ENCODE measurements around the gene PKNOX2.

Gene PKNOX2

DNA sequence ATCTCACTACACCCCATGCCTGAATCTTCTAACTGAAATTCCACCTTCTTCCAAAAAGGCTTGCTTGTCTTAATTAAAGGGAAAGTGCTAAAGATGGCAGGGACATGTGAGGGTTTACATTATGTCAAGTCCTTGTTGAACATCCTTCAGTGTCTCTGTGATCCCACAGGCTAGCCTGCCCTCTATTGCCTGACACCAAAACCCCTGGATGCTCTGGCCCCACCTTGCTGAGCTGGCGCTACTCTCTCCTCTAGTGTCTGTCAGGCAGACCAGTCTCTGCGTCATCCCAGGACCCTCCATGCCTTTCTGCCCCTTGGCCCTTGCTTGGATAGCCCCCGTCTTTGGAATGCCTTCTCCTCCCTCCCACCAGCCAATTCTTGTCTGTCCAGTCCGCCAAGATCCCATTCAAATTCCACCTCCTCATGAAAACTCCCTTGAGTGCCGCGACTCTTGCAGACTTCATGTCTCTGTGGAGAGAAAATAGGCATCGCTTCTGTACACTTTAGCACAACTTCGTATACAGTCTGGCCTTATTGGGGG is 69.3 kb downstream of the PKNOX2 start:
- no peak overlapping the region for H3K4me3 Mint-ChIP-seq
- H3K9me3 Mint-ChIP-seq, result no peaks in the 10 kb centered on the region
- no peaks in the 10 kb centered on the region for H3K36me3 Mint-ChIP-seq
- no peak for DNase-seq
- peaks cover 31% of the 10 kb centered on the region for H3K27me3 Mint-ChIP-seq
- CTCF ChIA-PET, result no interaction called here
- H3K27ac Mint-ChIP-seq, result no peak overlapping the region
- no peaks in the 10 kb centered on the region for H3K4me1 Mint-ChIP-seq

GRCh38 chr11:125235071-125235471 is 70.5 kb downstream of the PKNOX2 start:
- H3K27ac Mint-ChIP-seq, result no peak overlapping the region
- H3K9me3 Mint-ChIP-seq, result no peaks in the 10 kb centered on the region
- DNase-seq, result no peak
- CTCF ChIA-PET, result no interaction called here
- H3K36me3 Mint-ChIP-seq, result no peaks in the 10 kb centered on the region
- H3K4me3 Mint-ChIP-seq, result no peak overlapping the region
- no peaks in the 10 kb centered on the region for H3K4me1 Mint-ChIP-seq
- H3K27me3 Mint-ChIP-seq, result peaks cover 43% of the 10 kb centered on the region

DNA sequence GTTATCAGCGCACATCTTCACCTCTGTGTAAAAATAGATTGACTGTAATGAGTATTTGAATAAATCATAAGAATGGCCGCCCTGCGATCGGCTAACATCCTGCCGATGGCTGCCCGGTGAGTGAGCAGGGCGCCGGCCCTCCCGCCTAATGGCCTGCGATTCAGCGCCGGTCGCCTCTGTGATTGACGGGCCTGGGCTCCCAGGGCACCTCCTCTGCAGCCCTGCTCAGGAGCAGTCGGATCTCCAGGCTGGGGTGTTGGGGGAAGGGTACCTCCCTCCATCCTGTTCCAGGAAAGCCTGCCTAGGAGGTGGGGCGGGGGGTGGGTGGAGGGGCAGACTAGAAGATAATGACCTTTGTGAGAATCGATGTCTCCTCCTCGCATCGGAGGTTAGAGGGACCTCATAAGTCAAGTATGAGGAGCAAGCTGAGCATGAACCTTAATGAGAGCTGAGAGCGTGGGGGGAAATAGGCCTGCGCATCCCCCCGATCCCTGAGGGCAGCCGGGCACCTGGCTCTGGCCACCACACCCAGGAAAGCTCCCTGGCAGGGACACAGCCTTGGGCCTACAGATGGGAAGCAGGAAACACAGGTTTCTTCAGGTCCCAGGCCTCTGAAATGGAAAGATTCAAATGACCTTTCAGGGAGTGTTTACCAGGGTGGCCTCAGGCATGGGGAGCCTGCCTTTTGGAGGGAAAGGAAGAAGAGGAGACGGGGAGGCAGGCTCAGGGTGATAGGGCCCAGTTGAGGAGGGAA is 71.7 kb downstream of the PKNOX2 start:
- Mint-ChIP-seq H3K36me3 (no peaks in the 10 kb centered on the region), H3K27me3 (peaks cover 48% of the 10 kb centered on the region), H3K27ac (no peak overlapping the region), H3K4me1 (no peaks in the 10 kb centered on the region), H3K4me3 (no peak overlapping the region), H3K9me3 (no peaks in the 10 kb centered on the region)
- DNase-seq, result no peak
- CTCF ChIA-PET, result no interaction called here

DNA sequence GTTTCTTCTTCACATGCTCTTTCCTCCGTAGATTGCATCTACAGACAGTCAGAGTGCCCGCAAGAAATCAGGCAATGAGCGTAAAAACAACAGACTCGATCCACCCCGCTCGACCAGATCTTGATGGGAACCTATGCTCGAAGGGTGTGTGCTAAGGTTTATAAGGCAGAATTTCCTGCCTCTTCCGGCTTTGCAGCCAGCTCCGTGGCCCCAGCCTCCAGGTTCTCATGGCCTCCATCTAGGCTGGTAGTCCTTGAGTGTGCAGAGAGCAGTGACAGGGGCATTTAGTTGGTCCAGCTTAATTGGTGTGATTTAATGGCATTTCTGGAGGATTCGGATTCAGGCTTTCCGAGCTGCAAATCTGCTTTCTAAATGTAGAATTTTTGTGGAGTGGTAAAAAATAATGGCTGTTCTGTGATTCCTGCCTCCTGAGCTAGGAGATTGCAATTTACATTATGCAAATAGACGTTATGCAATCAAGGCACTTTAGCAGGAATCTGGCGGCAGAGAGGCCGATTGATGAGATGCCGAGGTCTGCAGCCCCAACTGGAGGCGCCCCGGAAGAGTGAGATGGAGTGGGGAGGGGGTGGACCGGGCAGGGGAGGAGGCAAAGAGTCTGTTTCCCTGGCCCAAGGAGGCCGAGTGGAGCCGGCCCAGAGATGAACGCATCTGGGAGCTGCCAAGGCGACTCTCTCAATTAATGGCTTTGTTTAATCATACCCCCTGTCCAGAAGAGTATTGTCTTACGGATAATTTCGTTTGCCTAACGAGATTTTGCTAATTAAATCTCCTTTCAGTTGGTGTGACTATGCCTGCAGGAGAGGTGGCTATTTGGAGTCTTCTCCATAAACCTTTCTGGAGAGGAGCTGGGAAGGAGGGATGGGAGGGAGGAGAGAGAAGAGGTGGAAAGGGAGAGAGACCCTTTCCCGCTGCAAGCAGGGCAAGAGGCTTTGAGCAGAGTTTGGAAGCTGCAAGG is 75.3 kb downstream of the PKNOX2 start:
- no peak overlapping the region for H3K4me3 Mint-ChIP-seq
- no peak overlapping the region for H3K27ac Mint-ChIP-seq
- no peak for DNase-seq
- no peaks in the 10 kb centered on the region for H3K4me1 Mint-ChIP-seq
- CTCF ChIA-PET, result no interaction called here
- H3K27me3 Mint-ChIP-seq, result peaks cover 31% of the 10 kb centered on the region
- H3K9me3 Mint-ChIP-seq, result no peaks in the 10 kb centered on the region
- no peaks in the 10 kb centered on the region for H3K36me3 Mint-ChIP-seq

GRCh38 chr11:125241104-125241503 is 76.6 kb downstream of the PKNOX2 start:
- Mint-ChIP-seq H3K4me3 (no peak overlapping the region), H3K27me3 (peaks cover 38% of the 10 kb centered on the region), H3K9me3 (no peaks in the 10 kb centered on the region), H3K4me1 (no peaks in the 10 kb centered on the region), H3K27ac (no peak overlapping the region), H3K36me3 (no peaks in the 10 kb centered on the region)
- DNase-seq, result no peak
- CTCF ChIA-PET, result no interaction called here

DNA sequence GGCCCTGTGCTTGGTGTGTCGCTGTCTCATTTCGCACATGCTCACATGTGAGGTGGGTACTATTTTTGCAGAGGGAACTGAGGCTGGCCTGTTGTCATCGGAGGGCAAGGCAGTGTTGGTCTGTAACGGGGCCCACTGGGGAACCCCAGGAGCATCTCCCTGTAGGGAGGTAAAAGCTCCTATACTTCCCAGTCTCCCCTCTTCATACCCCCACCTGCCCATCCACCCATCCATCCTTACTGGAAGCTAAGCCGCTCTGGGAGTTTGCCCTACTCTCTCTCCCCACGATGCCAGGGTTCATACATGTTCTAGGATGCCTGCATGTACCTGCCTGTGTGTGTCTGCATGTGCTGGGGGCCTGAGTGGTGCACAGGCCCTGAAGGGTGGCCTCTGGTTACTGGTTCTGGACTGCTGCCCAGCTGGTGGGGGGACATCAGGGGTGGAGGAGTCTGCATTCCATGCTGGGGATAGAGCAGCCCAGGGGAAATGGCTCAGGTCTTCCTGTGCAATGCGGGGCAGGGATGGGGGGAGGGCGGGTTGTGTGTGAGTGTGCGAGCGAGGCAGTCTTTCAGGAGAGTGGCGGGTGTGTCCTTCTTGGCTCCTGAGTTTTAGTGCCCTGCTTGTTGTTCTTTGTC is 77.7 kb downstream of the PKNOX2 start:
- DNase-seq, result no peak
- Mint-ChIP-seq H3K27me3 (peaks cover 34% of the 10 kb centered on the region), H3K4me3 (no peak overlapping the region), H3K9me3 (no peaks in the 10 kb centered on the region), H3K36me3 (no peaks in the 10 kb centered on the region), H3K27ac (no peak overlapping the region), H3K4me1 (no peaks in the 10 kb centered on the region)
- CTCF ChIA-PET, result interaction anchor here (1.0 kb wide), 1 partner anchor 32 kb away, joined by 3 read pairs; no protein-coding TSS in a partner anchor

DNA sequence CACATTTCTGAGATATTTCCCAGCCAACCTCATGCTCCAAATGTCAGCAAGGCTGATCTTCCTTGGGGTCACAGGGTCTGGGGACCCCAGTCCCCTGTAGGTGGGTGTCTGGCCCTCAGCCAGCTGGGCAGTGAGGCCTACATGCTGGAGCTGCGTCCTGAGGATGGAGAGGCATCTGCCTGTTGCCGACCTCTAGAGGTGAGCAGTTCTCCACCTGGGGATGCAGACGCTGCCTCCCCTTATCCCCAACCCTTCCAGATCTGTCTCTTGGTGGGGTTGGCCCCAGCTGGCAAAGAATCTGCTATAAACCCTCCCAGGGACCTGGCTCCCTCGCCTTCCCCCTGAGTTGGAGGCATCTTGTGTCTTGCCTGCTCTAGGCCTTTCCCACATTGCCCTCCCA is 79.6 kb downstream of the PKNOX2 start:
- Mint-ChIP-seq H3K27ac (no peak overlapping the region), H3K4me3 (no peak overlapping the region), H3K27me3 (peaks cover 29% of the 10 kb centered on the region), H3K4me1 (no peaks in the 10 kb centered on the region), H3K36me3 (no peaks in the 10 kb centered on the region), H3K9me3 (no peaks in the 10 kb centered on the region)
- CTCF ChIA-PET, result no interaction called here
- no peak for DNase-seq

DNA sequence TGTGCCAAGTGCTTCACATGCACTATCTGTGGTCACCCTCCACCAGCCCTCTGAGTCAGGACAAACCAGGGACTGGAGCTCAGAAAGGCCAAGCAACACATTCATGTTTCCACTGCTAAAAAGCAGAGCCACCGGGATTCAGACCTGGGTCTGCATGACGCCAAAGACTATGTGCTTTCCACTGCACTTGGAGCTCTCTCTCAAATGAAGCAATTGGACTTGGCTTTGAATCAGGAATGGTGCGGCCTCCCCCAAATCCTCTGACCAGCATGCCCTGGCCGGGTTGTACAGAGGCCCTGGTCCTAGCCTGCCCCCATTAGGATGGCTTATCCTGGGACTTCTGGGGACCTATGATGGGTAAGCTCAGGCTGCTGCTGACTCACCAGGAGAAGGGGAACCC is 80.7 kb downstream of the PKNOX2 start:
- Mint-ChIP-seq H3K36me3 (no peaks in the 10 kb centered on the region), H3K4me3 (no peak overlapping the region), H3K27ac (no peak overlapping the region), H3K9me3 (no peaks in the 10 kb centered on the region), H3K27me3 (peaks cover 20% of the 10 kb centered on the region), H3K4me1 (no peaks in the 10 kb centered on the region)
- no peak for DNase-seq
- CTCF ChIA-PET, result no interaction called here

DNA sequence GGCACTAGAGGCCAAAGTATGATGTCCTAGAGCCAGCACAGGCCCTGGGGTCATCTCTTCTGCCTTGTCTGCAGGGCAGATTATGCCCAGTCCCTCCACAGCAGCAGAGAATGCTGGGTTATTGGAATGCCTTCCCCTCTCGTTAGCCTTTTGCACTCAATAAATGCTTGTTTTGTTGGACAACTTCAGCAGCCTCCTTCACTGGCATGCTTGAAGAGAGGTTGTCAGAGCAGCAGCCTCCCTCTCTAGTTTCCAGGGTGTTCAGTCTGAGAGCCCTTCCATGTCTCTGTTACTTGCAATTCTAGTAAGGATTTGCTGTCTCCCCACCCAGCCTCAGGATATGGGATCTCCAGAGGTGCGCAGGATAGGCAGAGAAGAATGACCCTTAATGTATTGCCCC is 82.9 kb downstream of the PKNOX2 start:
- Mint-ChIP-seq H3K27me3 (peaks cover 26% of the 10 kb centered on the region), H3K9me3 (no peaks in the 10 kb centered on the region), H3K27ac (no peak overlapping the region), H3K4me1 (no peaks in the 10 kb centered on the region), H3K36me3 (no peaks in the 10 kb centered on the region), H3K4me3 (no peak overlapping the region)
- CTCF ChIA-PET, result no interaction called here
- no peak for DNase-seq

DNA sequence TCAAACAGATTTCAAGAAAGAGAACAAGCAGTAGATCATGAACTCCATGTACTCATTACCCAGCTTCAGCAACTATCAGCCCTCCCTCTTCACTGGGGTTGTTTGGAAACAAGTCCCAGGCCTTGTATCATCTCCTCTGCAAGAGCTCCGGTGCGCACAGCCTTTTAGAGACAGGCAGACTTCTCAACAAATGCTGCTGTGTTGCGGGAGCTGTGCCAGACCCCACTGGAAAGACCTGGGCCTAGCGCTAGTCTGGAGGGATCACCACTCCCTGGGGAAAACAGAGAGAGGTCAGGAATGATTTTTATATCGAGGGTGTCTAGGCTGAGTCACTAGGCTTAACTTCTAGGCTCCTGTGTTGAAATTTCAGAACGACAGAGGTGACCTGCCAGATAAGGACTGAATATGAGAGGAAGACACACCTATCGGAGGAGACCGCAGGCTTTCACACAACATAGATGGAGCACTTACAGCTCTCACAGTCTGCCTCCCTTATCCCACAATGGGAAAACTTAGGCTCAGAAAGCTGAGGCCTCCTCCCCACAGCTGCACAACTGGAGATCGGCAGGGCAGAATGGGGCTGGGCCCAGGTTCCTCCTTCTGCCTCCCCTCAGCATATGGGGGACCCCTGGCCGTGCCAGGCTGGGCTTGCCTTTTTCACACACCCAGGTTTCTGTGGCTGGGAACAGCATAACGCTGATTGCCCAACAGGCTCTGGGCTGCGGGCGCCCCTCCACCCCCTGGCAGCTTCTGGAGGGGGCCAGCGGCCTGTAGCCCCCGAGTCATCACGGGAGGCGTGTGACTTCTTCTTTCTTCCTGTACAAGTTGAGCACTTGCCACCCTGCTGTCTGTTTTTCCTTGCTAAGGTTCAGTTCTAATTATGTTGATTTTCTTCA is 86.0 kb downstream of the PKNOX2 start:
- CTCF ChIA-PET, result no interaction called here
- DNase-seq, result no peak
- no peak overlapping the region for H3K4me3 Mint-ChIP-seq
- no peak overlapping the region for H3K27ac Mint-ChIP-seq
- no peaks in the 10 kb centered on the region for H3K9me3 Mint-ChIP-seq
- H3K36me3 Mint-ChIP-seq, result no peaks in the 10 kb centered on the region
- H3K27me3 Mint-ChIP-seq, result peaks cover 38% of the 10 kb centered on the region
- no peaks in the 10 kb centered on the region for H3K4me1 Mint-ChIP-seq

- no peak overlapping the region for H3K4me3 Mint-ChIP-seq
- CTCF ChIA-PET, result interaction anchor here (1.1 kb wide), 1 partner anchor 202 kb away, joined by 3 read pairs; no protein-coding TSS in a partner anchor
- peaks cover 37% of the 10 kb centered on the region for H3K27me3 Mint-ChIP-seq
- H3K27ac Mint-ChIP-seq, result no peak overlapping the region
- DNase-seq, result no peak
- no peaks in the 10 kb centered on the region for H3K4me1 Mint-ChIP-seq
- no peaks in the 10 kb centered on the region for H3K9me3 Mint-ChIP-seq
- no peaks in the 10 kb centered on the region for H3K36me3 Mint-ChIP-seq
Measured at GRCh38 chr11:125251214-125251545, 86.6 kb downstream of the PKNOX2 start.

GRCh38 chr11:125251956-125252355 is 87.4 kb downstream of the PKNOX2 start:
- Mint-ChIP-seq H3K36me3 (no peaks in the 10 kb centered on the region), H3K9me3 (no peaks in the 10 kb centered on the region), H3K4me1 (no peaks in the 10 kb centered on the region), H3K27me3 (peaks cover 41% of the 10 kb centered on the region), H3K27ac (no peak overlapping the region), H3K4me3 (no peak overlapping the region)
- CTCF ChIA-PET, result interaction anchor here (1.1 kb wide), 1 partner anchor 201 kb away, joined by 3 read pairs; no protein-coding TSS in a partner anchor
- DNase-seq, result no peak

- no peak for DNase-seq
- Mint-ChIP-seq H3K4me1 (no peaks in the 10 kb centered on the region), H3K27me3 (peaks cover 35% of the 10 kb centered on the region), H3K36me3 (no peaks in the 10 kb centered on the region), H3K9me3 (no peaks in the 10 kb centered on the region), H3K27ac (no peak overlapping the region), H3K4me3 (no peak overlapping the region)
- CTCF ChIA-PET, result no interaction called here
Measured at GRCh38 chr11:125253289-125253688, 88.7 kb downstream of the PKNOX2 start.
